Uterus (tissue), 2 donors: ENCODE measurements around the gene C9orf153.

Experiments
- POLR2A ChIP-seq, 2 donors: fragments of 450-650 bp; IDR thresholded peaks; one replicate each; pipeline ENCODE4 v1.6.1; 2016; ENCODE audit warnings: antibody characterized with exemption in 2 of 2, mild to moderate bottlenecking in 1 of 2, moderate library complexity in 1 of 2
- TF ChIP-seq, protein P1 (sequence below), 4 experiments: fragments of 200-600 bp in 2 of 4; fragments of 450-650 bp in 2 of 4; sonication (generic) in 2 of 4; IDR thresholded peaks; one replicate each; pipeline ENCODE4 v1.5.1; 2016 to 2019; ENCODE audit warnings: antibody characterized with exemption in 4 of 4, mild to moderate bottlenecking in 2 of 4, moderate library complexity in 1 of 4

DNA sequence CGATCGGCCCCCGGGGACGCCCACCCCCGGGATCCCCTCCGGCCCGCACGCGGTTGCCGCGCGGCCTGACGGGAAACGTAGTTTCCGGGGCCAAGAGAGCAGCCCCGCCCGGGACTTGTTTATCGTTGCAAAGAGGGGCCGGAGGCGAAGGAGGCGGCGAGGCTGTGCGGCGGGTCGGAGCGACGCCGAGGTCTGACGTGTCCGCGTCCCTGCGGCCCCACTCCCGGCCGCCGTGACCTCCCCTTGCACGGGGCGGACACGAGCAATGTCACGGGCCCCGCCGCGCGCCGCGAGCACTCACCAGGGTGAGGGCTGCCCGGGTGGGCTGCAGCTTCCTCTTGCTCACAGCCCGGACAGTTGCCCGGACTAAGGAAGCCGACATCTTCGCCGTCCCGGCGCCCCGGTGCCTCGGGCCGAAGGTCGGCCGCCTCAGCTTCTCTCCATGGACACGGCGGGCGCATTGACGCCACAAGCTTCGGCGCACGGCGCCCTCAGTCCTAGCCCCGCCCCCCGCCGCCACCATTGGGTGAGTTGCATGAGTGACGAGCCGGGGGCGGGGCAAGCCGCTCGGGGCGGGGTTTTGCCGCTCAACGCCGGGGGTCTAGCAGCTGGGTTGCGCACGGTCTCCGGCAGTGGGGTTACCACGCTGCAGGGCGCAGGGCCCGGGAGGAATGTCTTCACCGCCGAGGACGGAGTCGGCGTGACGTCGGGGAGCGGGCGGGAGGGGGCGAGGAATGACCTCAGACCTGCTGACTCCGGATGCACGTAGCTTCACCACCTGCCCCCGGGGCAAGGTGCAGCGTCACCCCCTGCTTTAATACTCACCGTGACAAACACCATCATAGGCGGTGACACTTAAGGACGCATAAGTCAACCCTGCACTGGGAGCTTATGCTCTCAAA is 22.9 kb upstream of the C9orf153 start, which contains the start of gene ISCA1:
- TF ChIP-seq, protein P1, sequence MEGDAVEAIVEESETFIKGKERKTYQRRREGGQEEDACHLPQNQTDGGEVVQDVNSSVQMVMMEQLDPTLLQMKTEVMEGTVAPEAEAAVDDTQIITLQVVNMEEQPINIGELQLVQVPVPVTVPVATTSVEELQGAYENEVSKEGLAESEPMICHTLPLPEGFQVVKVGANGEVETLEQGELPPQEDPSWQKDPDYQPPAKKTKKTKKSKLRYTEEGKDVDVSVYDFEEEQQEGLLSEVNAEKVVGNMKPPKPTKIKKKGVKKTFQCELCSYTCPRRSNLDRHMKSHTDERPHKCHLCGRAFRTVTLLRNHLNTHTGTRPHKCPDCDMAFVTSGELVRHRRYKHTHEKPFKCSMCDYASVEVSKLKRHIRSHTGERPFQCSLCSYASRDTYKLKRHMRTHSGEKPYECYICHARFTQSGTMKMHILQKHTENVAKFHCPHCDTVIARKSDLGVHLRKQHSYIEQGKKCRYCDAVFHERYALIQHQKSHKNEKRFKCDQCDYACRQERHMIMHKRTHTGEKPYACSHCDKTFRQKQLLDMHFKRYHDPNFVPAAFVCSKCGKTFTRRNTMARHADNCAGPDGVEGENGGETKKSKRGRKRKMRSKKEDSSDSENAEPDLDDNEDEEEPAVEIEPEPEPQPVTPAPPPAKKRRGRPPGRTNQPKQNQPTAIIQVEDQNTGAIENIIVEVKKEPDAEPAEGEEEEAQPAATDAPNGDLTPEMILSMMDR (IDR thresholded peaks at IDR 0.05), result no peak
- peak; percentile 85 to 86 for TF ChIP-seq POLR2A (IDR thresholded peaks at IDR 0.05)
